Gastrocnemius medialis (tissue), 4 donors: ENCODE results near the gene ADCY1.

ENCODE experiments used
- CTCF ChIP-seq, 5 experiments: fragments of 450-650 bp in 3 of 5; fragments of 200-600 bp in 2 of 5; sonication (generic) in 2 of 5; IDR thresholded peaks in 4 of 5; conservative IDR thresholded peaks in 1 of 5; 1 replicate in 4 of 5; 2 replicates in 1 of 5; pipeline ENCODE4 v1.5.1; 2016 to 2019; ENCODE audit warnings: antibody characterized with exemption in 5 of 5, mild to moderate bottlenecking in 3 of 5, moderate library complexity in 3 of 5
- POLR2A ChIP-seq, 2 donors: fragments of 450-650 bp; IDR thresholded peaks; one replicate each; pipeline ENCODE4 v1.6.1; 2017; ENCODE audit warnings: antibody characterized with exemption in 2 of 2, mild to moderate bottlenecking in 2 of 2, moderate library complexity in 2 of 2

GRCh38 chr7:45709168-45710042 is 135.2 kb downstream of the ADCY1 start:
- TF ChIP-seq CTCF (IDR thresholded peaks at IDR 0.05 in 4 of 5, conservative IDR thresholded peaks at IDR 0.05 in 1 of 5), result no peak
- TF ChIP-seq POLR2A (IDR thresholded peaks at IDR 0.05), result no peak
